Muscle layer of duodenum (tissue), 2 donors: ENCODE results near the gene SF3A2.
A peak's percentile ranks its signal among the peaks of the same experiment; 100 is the strongest.
"Not testable (repeated sequence)": the region's sequence is repeated elsewhere in the genome, so short reads cannot be mapped to it uniquely, and the experiment has no call there.

Experiments
- H3K27ac ChIP-seq: one replicate; pipeline ENCODE4 v1.7.0; 2013; ENCODE audit warnings: mild to moderate bottlenecking, low read length
- H3K27me3 ChIP-seq: one replicate; pipeline ENCODE4 v1.7.0; 2013; ENCODE audit warnings: low read depth, mild to moderate bottlenecking, control low read depth, low read length
- H3K36me3 ChIP-seq, 2 donors: one replicate each; pipeline ENCODE4 v1.7.0; 2013; ENCODE audit warnings: low read length in 2 of 2, control low read depth in 1 of 2, mild to moderate bottlenecking in 1 of 2; ENCODE audit not compliant: insufficient read depth in 2 of 2, control insufficient read depth in 1 of 2
- H3K4me1 ChIP-seq, 2 donors: one replicate each; pipeline ENCODE4 v1.7.0; 2013; ENCODE audit warnings: low read length in 2 of 2, mild to moderate bottlenecking in 2 of 2, control low read depth in 1 of 2, moderate library complexity in 1 of 2; ENCODE audit not compliant: insufficient read depth in 2 of 2, control insufficient read depth in 1 of 2
- H3K4me3 ChIP-seq, 2 donors: one replicate each; pipeline ENCODE4 v1.7.0; 2013; ENCODE audit warnings: low read length in 2 of 2, low read depth in 1 of 2, mild to moderate bottlenecking in 1 of 2
- H3K9me3 ChIP-seq, 2 donors: one replicate each; pipeline ENCODE4 v1.7.0; 2013; ENCODE audit warnings: low read length in 2 of 2, control low read depth in 1 of 2, mild to moderate bottlenecking in 1 of 2; ENCODE audit not compliant: control insufficient read depth in 1 of 2
- donor health status: healthy.

The SF3A2 gene

DNA sequence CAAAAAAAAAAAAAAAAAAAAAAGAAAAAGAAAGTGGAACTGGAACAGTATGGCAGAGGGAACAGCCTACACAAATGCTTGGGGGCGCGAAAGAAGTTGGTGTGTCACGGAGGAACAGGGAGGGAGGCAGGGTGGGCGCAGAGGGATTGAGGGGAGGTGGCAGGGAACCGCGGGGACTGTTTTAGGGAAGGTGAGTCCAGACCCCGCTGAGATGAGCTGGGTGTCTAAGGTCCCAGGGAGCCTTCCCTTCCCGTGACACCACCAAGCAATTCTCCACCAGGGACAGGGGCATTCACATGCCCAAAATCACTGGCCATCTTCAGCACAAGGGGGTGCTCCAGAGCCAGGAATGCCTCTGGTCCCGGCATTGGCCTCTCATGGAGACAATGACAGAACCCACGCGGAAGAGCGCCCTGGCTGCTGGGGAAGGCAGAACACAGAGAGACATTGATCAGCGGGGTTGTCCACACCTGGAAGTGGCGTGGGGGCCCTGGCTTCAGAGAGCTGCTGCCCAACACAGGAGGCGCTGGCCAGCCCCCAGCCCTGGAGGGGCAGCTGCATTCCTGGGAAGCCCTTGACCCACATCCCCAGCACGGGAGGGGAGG is 38.4 kb downstream of the SF3A2 start:
- Histone ChIP-seq H3K27ac (no peak overlapping the region), H3K27me3 (no peaks in the 10 kb centered on the region), H3K36me3 (peaks cover 0 to 24% of the 10 kb centered on the region in 2 donors), H3K9me3 (no peaks in the 10 kb centered on the region), H3K4me1 (peaks cover 9 to 54% of the 10 kb centered on the region in 2 donors), H3K4me3 (no peak overlapping the region)

DNA sequence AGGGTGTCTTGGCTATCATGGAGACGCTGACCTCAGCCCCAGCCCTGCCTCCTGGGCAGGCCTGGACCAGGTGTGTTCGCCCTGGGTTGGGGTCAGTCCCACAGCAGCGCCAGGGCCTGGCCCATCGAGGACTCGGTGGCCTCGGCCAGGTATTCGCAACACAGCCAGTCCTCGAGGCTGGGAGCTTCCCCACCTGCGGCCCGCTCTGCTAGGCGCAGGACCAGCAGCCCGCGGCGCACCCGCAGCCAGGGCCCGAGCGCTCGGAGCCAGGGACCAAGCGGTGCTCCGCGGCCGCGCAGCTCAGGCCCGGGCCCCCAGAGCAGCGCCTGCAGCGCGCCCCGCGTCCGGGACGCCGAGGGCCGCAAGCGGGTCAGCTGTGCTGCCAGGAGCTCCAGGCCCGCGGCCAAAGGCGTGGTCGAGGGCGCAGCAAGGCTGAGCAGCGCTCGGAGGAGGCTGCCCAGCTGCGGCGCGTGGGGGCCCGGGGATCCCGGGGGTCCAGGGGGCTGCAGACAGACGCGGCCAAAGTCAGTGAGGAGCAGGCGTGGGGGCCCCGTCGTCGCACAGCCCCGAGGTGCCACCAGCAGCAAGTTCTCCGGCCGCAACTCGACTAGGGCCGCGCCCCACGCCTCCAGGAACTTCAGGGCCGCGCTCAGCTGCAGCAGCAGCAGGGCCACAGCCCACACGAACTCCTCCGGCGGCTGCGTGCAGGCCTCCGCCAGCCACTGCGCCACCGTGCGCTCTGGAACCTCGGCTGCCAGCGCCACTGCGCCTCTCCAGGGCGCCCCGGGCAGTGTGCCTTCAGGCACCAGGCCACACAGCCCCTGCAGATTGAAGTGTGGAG is 39.2 kb downstream of the SF3A2 start:
- Histone ChIP-seq H3K4me1 (peaks cover 9 to 54% of the 10 kb centered on the region in 2 donors), H3K9me3 (no peaks in the 10 kb centered on the region), H3K4me3 (no peak overlapping the region), H3K27me3 (no peaks in the 10 kb centered on the region), H3K27ac (no peak overlapping the region), H3K36me3 (peaks cover 0 to 24% of the 10 kb centered on the region in 2 donors)

DNA sequence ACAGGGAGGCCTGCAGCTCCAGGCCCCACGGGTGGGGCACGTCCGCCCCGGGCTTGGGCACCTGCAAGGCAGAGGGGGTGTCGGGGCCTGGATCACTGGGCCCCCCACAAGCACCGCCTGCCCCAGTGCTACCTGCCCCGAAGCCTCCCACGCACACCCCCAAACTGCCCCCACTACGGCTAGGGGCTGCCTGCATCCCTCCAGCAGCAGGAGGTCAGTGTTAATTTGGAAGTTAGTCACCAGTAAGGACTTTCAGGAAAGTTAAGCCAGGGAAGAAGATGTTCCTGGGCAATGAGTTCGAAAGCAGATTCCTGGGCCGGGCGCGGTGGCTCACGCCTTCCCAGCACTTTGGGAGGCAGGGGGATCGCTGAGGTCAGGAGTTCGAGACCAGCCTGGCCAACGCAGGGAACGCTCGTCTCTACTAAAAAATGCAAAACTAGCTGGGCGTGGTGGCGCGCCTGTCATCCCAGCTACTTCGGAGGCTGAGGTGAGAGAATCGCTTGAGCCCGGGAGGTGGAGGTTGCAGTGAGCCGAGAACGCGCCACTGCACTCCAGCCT is 39.9 kb downstream of the SF3A2 start:
- H3K9me3 ChIP-seq: no peaks in the 10 kb centered on the region
- H3K27ac ChIP-seq: no peak overlapping the region
- no peaks in the 10 kb centered on the region for H3K27me3 ChIP-seq
- H3K36me3 ChIP-seq: peaks cover 0 to 21% of the 10 kb centered on the region in 2 donors
- H3K4me3 ChIP-seq: no peak overlapping the region
- H3K4me1 ChIP-seq: peaks cover 9 to 48% of the 10 kb centered on the region in 2 donors

DNA sequence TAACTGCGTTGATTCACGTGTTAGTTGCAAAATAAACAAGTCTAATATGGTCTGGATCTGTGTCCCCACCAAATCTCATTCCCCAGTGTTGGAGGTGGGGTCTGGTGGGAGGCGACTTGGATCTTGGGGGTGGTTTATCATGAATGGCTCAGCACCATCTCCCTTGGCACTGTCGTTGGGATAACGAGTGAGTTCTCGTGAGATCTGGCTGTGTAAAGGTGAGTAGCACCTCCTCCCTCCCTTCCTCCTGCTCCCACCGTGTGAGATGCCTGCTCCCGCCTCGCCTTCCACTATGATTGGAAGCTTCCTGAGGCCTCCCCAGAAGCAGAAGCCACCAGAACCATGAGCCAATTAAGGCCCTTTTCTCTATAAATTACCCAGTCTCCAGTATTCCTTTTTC is 40.5 kb downstream of the SF3A2 start:
- peaks cover 0 to 16% of the 10 kb centered on the region in 2 donors for H3K36me3 ChIP-seq

DNA sequence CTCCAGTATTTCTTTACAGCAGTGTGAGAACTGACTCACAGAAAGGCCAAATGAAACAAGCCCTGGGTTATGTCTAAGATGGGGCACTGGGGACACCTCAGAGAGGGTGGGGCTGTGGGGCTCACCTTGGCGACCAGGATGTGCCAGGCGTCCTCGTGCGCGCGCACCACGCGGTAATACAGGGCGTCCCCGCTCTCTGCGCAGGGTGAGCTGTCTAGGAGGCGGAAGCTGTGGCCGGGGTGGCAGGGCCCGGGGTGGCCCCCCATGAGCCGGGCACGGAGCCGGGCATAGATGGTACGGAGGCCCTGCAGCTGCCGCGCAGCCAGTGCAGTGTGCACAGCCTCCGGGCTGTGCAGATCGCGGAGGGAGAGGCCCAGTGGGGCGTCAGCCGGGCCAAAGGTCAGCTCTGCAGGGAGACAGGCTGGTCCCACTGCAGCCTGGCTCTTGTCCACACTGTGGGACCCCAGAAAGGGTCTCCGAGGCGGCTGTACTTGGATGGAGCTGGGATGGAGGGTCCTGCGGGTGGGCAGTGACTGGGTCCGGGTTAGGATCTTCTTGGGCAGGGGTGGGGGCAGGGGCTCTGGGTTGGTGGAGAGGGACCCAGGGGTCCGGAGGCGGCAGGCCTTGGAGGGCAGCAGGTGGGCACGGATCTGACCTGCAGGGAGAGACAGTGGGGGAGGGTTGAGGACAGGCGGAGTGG is 42.0 kb downstream of the SF3A2 start:
- no peak overlapping the region for H3K27ac ChIP-seq
- H3K27me3 ChIP-seq: no peaks in the 10 kb centered on the region
- H3K4me3 ChIP-seq: no peak overlapping the region
- peaks cover 5 to 35% of the 10 kb centered on the region in 2 donors for H3K4me1 ChIP-seq
- peaks cover 0 to 5% of the 10 kb centered on the region in 2 donors for H3K36me3 ChIP-seq
- H3K9me3 ChIP-seq: no peaks in the 10 kb centered on the region

More for the DNA sequence above, 40.5 kb downstream of the SF3A2 start:
- Histone ChIP-seq H3K9me3 (no peaks in the 10 kb centered on the region), H3K4me1 (peaks cover 9 to 44% of the 10 kb centered on the region in 2 donors), H3K27me3 (no peaks in the 10 kb centered on the region), H3K27ac (no peak overlapping the region), H3K4me3 (no peak overlapping the region)

DNA sequence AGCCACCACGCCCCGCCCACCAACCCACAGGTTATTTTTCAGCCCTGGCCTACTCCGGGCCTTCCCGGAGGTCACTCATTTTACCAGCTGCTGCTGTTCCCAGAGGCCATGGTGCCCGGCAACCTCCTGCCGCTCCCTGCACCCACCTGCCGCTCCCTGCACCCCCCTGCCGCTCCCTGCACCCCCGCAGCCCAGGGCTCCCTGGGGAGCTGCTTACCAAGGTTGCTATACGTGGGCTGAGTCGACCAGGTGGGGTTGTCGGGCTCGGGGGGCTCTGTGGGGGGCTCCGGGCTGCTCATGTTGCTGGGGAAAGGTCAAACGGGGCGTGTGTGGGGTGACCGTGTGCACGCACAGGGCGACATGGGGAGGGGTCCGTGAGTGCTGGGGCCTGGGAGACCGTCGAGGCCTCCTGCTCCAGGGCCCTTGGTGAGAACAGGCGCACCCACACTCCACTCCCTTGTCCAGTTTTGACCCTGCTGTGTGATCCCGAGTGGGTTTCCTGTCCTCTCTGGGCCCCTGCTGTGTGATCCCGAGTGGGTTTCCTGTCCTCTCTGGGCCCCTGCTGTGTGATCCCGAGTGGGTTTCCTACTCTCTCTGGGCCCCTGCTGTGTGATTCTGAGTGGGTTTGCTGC is 44.1 kb downstream of the SF3A2 start:
- Histone ChIP-seq H3K4me3 (no peak overlapping the region), H3K27ac (no peak overlapping the region), H3K9me3 (no peaks in the 10 kb centered on the region), H3K4me1 (peaks cover 0 to 18% of the 10 kb centered on the region in 2 donors), H3K27me3 (no peaks in the 10 kb centered on the region), H3K36me3 (peaks cover 0 to 5% of the 10 kb centered on the region in 2 donors)

DNA sequence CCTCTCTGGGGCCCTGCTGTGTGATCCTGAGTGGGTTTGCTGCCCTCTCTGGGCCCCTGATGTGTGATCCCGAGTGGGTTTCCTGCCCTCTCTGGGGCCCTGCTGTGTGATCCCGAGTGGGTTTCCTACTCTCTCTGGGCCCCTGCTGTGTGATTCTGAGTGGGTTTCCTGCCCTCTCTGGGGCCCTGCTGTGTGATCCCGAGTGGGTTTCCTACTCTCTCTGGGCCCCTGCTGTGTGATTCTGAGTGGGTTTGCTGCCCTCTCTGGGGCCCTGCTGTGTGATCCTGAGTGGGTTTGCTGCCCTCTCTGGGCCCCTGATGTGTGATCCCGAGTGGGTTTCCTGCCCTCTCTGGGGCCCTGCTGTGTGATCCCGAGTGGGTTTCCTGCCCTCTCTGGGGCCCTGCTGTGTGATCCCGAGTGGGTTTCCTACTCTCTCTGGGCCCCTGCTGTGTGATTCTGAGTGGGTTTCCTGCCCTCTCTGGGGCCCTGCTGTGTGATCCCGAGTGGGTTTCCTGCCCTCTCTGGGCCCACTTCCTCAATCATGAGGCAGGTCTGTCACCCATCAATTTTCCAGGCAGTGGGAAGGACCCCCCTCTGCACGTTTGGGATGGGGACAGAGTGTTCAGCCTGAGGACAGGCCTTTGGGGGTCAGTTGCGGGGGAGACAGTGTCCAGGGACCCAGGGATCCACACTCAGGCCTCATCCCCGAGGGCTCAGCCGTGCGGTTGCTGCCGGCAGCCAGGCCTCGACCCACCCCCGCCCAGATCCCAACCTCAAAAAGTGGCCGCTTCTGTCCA is 44.8 kb downstream of the SF3A2 start:
- H3K27me3 ChIP-seq, H3K9me3 ChIP-seq, H3K36me3 ChIP-seq, H3K27ac ChIP-seq: not testable (repeated sequence)
- peaks cover 0 to 10% of the 10 kb centered on the region in 2 donors for H3K4me1 ChIP-seq
- peak overlapping the region in 1 of 2 donors; percentile 46 for H3K4me3 ChIP-seq

DNA sequence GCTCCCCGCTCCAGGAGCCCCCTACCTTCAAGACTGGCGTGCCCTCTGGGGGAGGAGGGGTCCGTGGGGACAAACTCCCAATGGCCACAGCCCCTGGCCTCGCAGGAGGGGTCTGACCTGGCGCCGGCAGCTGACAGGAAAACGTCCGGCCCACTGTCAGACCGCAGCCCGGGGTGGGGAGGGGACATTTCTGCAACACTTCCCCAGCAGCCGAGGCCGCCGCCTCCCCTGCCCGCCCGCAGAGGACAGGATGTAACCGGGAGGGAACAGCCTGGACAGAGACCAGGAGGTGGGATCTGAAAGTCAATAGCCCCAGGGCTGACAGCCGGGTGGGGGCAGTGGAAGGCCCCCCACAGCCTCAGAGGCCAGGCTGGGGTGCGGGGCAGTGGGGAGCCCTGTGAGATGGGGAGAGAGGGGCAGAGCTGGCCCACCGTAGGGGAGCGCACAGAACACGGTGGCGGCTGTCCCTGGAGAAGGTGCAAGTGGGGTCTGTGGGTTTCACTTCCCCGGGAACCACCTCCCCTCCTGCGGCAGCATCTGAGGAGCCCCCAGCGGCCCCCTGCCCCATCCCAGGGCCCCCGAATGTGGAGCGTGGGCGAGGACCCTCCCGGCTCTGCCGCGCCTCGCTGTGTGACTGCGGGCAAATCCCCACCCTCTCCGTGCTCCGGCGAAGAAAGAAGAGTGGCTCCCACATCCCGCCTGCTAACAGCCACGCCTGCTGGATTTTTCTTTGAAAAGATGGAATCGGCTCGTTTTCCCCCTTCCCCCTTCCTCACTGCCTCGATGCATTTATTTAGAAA is 45.6 kb downstream of the SF3A2 start, which contains the start of gene PEAK3:
Gene PEAK3, minus strand, starts transcription at position 114 of the 800 bp plus-strand sequence. CDS start 1,244 bp downstream, outside the sequence.
- H3K4me3 ChIP-seq: peak within 1 kb of the TSS; percentile 16 to 46
- peaks cover 0 to 8% of the 10 kb centered on the region in 2 donors for H3K4me1 ChIP-seq
- H3K27ac ChIP-seq: no peak within 1 kb of the TSS
- H3K9me3 ChIP-seq: no peaks in the 10 kb centered on the region
- no peaks in the 10 kb centered on the region for H3K27me3 ChIP-seq
- no peaks in the 10 kb centered on the region for H3K36me3 ChIP-seq

DNA sequence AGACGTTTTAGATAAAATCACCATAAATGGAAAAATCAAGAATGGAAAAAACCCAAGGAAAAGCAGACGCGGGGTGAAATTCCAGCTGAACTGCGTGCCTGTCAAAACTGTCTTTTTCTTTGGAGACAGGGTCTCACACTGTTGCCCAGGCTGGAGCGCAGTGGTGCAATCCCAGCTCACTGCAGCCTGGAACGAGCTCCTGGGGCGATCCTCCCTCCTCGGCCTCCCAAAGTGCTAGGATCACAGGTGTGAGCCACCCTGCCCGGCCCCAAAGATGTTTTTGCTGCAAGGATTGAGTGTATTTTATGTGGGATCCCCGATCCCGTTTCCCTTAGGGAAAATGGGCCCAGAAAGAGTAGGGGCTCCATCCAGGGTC is 46.2 kb downstream of the SF3A2 start:
- Histone ChIP-seq H3K36me3 (no peaks in the 10 kb centered on the region), H3K27ac (no peak overlapping the region), H3K4me3 (peak overlapping the region in 1 of 2 donors; percentile 46), H3K27me3 (no peaks in the 10 kb centered on the region), H3K9me3 (no peaks in the 10 kb centered on the region), H3K4me1 (peaks cover 0 to 8% of the 10 kb centered on the region in 2 donors)
